Measurements from ENCODE around the gene CENPQ.

The CENPQ gene

DNA sequence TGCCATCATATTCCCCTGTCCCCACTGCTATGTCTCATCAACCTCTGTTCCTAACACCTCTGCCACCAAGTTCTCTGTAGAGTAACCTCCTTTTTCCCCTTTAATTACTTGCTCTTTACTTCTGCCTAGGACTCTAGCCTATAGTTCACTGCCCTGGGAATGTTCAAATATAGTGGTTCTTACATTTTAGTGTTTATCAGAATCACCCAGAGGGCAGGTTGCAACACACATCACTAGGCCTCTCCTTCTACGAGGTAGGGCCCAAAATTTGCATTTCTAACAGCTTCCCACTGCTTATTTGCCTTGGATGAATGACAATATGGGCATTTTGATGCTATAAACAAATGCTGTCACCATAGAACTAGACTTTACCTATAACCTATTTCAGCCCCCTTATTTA, 64.2 kb downstream of the CENPQ start:
- TF ChIP-seq, protein P1, sequence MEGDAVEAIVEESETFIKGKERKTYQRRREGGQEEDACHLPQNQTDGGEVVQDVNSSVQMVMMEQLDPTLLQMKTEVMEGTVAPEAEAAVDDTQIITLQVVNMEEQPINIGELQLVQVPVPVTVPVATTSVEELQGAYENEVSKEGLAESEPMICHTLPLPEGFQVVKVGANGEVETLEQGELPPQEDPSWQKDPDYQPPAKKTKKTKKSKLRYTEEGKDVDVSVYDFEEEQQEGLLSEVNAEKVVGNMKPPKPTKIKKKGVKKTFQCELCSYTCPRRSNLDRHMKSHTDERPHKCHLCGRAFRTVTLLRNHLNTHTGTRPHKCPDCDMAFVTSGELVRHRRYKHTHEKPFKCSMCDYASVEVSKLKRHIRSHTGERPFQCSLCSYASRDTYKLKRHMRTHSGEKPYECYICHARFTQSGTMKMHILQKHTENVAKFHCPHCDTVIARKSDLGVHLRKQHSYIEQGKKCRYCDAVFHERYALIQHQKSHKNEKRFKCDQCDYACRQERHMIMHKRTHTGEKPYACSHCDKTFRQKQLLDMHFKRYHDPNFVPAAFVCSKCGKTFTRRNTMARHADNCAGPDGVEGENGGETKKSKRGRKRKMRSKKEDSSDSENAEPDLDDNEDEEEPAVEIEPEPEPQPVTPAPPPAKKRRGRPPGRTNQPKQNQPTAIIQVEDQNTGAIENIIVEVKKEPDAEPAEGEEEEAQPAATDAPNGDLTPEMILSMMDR (IDR thresholded peaks at IDR 0.05; ENCODE audit: low read depth, low read length): no peak
- Histone ChIP-seq H3K36me3 (no peaks in the 10 kb centered on the region), H3K4me3 (ENCODE audit: low read depth, low read length) (no peak overlapping the region), H3K9me3 (ENCODE audit: severe bottlenecking) (no peaks in the 10 kb centered on the region), H3K27ac (no peak overlapping the region), H3K27me3 (ENCODE audit: insufficient read depth, low read depth, severe bottlenecking) (no peaks in the 10 kb centered on the region)
- no peak for DNase-seq

GRCh38 chr6:49528571-49528970, 65.4 kb downstream of the CENPQ start:
- TF ChIP-seq, protein P1 (IDR thresholded peaks at IDR 0.05; ENCODE audit: low read depth, low read length): no peak
- no peak for DNase-seq
- no peak overlapping the region for H3K4me3 ChIP-seq (ENCODE audit: low read depth, low read length)

GRCh38 chr6:49530141-49530776, 67.1 kb downstream of the CENPQ start:
- TF ChIP-seq, protein P1 (IDR thresholded peaks at IDR 0.05; ENCODE audit: low read depth, low read length): no peak
- DNase-seq: no peak
- no peaks in the 10 kb centered on the region for H3K36me3 ChIP-seq
- H3K9me3 ChIP-seq (ENCODE audit: severe bottlenecking): no peaks in the 10 kb centered on the region
- no peaks in the 10 kb centered on the region for H3K27me3 ChIP-seq (ENCODE audit: insufficient read depth, low read depth, severe bottlenecking)
- H3K4me3 ChIP-seq (ENCODE audit: low read depth, low read length): no peak overlapping the region
- no peak overlapping the region for H3K27ac ChIP-seq

More at GRCh38 chr6:49528571-49528970, 65.4 kb downstream of the CENPQ start:
- Histone ChIP-seq H3K36me3 (no peaks in the 10 kb centered on the region), H3K27ac (no peak overlapping the region), H3K27me3 (ENCODE audit: insufficient read depth, low read depth, severe bottlenecking) (no peaks in the 10 kb centered on the region), H3K9me3 (ENCODE audit: severe bottlenecking) (no peaks in the 10 kb centered on the region)

DNA sequence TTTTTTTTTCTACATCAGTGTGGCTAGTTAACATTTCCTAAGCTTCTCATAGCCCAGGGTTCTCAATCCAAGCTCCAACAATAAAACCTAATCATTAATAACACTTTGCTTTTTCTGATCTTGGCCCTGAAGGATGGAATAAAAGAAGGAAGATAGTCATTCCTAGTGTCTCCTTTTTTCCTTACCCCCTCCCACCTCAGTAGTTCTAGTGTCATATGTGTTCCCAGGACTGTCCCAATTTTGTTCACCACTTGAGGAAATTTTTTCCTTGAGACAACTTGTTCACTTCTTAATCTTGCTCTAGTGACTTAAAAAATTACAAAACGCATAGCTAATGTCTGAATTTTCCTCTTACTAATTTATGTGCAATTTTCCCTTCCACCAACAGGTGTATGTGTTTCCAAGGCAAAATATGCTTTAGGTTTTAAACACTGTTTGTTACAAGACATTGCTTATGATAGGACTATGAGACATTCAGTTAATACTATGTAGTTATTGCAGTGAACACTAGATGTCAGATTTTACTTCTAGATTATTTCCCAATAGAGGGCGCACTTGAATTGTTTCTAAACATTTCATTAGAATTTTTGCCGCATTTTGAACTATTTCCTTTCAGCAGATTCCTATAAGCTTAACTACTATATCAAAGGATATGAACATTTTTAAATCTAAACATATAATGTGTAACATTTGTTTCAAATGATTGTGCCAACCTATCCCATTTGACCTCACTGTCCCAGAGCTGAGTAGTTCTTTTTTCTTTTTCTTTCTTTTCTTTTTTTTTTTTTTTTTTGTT, 68.8 kb downstream of the CENPQ start:
- TF ChIP-seq, protein P1 (IDR thresholded peaks at IDR 0.05; ENCODE audit: low read depth, low read length): peak; percentile 39
- Histone ChIP-seq H3K27me3 (ENCODE audit: insufficient read depth, low read depth, severe bottlenecking) (no peaks in the 10 kb centered on the region), H3K27ac (no peak overlapping the region), H3K9me3 (ENCODE audit: severe bottlenecking) (no peaks in the 10 kb centered on the region), H3K36me3 (no peaks in the 10 kb centered on the region), H3K4me3 (ENCODE audit: low read depth, low read length) (no peak overlapping the region)
- no peak for DNase-seq

GRCh38 chr6:49535795-49536194, 72.6 kb downstream of the CENPQ start:
- no peaks in the 10 kb centered on the region for H3K27me3 ChIP-seq (ENCODE audit: insufficient read depth, low read depth, severe bottlenecking)
- no peaks in the 10 kb centered on the region for H3K36me3 ChIP-seq
- TF ChIP-seq, protein P1 (IDR thresholded peaks at IDR 0.05; ENCODE audit: low read depth, low read length): no peak
- no peak overlapping the region for H3K4me3 ChIP-seq (ENCODE audit: low read depth, low read length)
- DNase-seq: no peak
- no peak overlapping the region for H3K27ac ChIP-seq
- H3K9me3 ChIP-seq (ENCODE audit: severe bottlenecking): no peaks in the 10 kb centered on the region
